ENCODE data around the gene RABGAP1.

Gene RABGAP1

GRCh38 chr9:123011380-123011779 lies 70.6 kb downstream of the RABGAP1 start:
- DNase-seq: no peak

- no peak for DNase-seq
Measured at GRCh38 chr9:123011878-123012528, 71.2 kb downstream of the RABGAP1 start.

GRCh38 chr9:123016631-123017030 lies 75.8 kb downstream of the RABGAP1 start:
- DNase-seq: no peak

GRCh38 chr9:123020796-123021195 lies 80.0 kb downstream of the RABGAP1 start:
- DNase-seq: no peak

GRCh38 chr9:123026425-123026824 lies 85.6 kb downstream of the RABGAP1 start:
- no peak for DNase-seq

- no peak for DNase-seq
Measured at GRCh38 chr9:123027517-123027916, 86.7 kb downstream of the RABGAP1 start.

GRCh38 chr9:123028136-123028535 lies 87.3 kb downstream of the RABGAP1 start:
- no peak for DNase-seq

GRCh38 chr9:123028973-123029372 lies 88.2 kb downstream of the RABGAP1 start:
- no peak for DNase-seq

GRCh38 chr9:123031963-123032362 lies 91.1 kb downstream of the RABGAP1 start:
- DNase-seq: no peak

GRCh38 chr9:123033352-123033751 lies 92.5 kb downstream of the RABGAP1 start, which contains the start of gene GPR21:
Gene GPR21, plus strand, starts transcription at chr9:123033667. Its CDS starts 900 bp downstream, at chr9:123034567.
- DNase-seq: no peak

GRCh38 chr9:123033864-123034601 lies 93.2 kb downstream of the RABGAP1 start:
- peak; percentile 3 for DNase-seq

GRCh38 chr9:123034881-123035510 lies 94.2 kb downstream of the RABGAP1 start:
- DNase-seq: no peak

GRCh38 chr9:123035791-123036190 lies 95.0 kb downstream of the RABGAP1 start:
- DNase-seq: no peak

GRCh38 chr9:123036893-123037545 lies 96.2 kb downstream of the RABGAP1 start:
- no peak for DNase-seq

- DNase-seq: no peak
Measured at GRCh38 chr9:123039617-123040219, 98.9 kb downstream of the RABGAP1 start.

- no peak for DNase-seq
Measured at GRCh38 chr9:123040801-123041200, 100.0 kb downstream of the RABGAP1 start.

- no peak for DNase-seq
Measured at GRCh38 chr9:123041489-123041888, 100.7 kb downstream of the RABGAP1 start.

GRCh38 chr9:123043081-123043939 lies 102.5 kb downstream of the RABGAP1 start:
- no peak for DNase-seq

- no peak for DNase-seq
Measured at GRCh38 chr9:123044586-123044985, 103.8 kb downstream of the RABGAP1 start.

GRCh38 chr9:123046406-123047195 lies 105.8 kb downstream of the RABGAP1 start:
- DNase-seq: no peak

- no peak for DNase-seq
Measured at GRCh38 chr9:123048748-123049147, 107.9 kb downstream of the RABGAP1 start.
